Measurements from ENCODE around the gene ENTPD3. TPM values are rescaled to one million over a fixed set of nuclear protein-coding genes. Genes with fewer than 3 reads are reported as not detected.
A peak's percentile ranks its signal among the peaks of the same experiment; 100 is the strongest.

ENTPD3 gene
- total RNA-seq, 1 experiment from 2014 or later: not detected

- no peaks in the 10 kb centered on the region for H3K79me1 ChIP-seq (ENCODE audit: insufficient read depth, low read depth, low read length, poor library complexity, severe bottlenecking)
- no CpG with 5 or more reads among the region's 29 CpGs for WGBS (ENCODE audit: extremely low coverage, insufficient read length, low lambda C conversion rate)
- H4K5ac ChIP-seq (ENCODE audit: insufficient read length, low read depth, low read length): no peak overlapping the region
- no peak overlapping the region for H4K91ac ChIP-seq (ENCODE audit: insufficient read length, low read depth, low read length)
- Mint-ChIP-seq H3K27ac (peak overlapping the region; percentile 94 to 97 (median 94)), H3K9me3 (no peaks in the 10 kb centered on the region), H3K36me3 (ENCODE audit: insufficient read depth in 1 of 3, low read depth in 3 of 3) (peaks cover 27 to 41% (median 35%) of the 10 kb centered on the region in 3 experiments), H3K4me3 (peak overlapping the region; percentile 81 to 85), H3K4me1 (peaks cover 21 to 31% of the 10 kb centered on the region in 2 experiments), H3K27me3 (ENCODE audit: low read depth) (peaks cover 3% of the 10 kb centered on the region; the same call in 1 of the 2 replicates)
- no peak overlapping the region for H2BK15ac ChIP-seq (ENCODE audit: low read depth, low read length)
- no peak overlapping the region for H3K14ac ChIP-seq (ENCODE audit: insufficient read depth, low read length)
- 0 out of 2 replicates have a peak, but pooled peaks cover 2% of the 10 kb centered on the region for H3K4me1 ChIP-seq (ENCODE audit: insufficient read depth, low read length)
- no peak overlapping the region for H2AK5ac ChIP-seq (ENCODE audit: insufficient read length, low read length)
- H3K27me3 ChIP-seq (ENCODE audit: insufficient read depth, low read length): no peaks in the 10 kb centered on the region
- H3K18ac ChIP-seq (ENCODE audit: insufficient read length, low read depth, low read length): no peak overlapping the region
- H3K27ac ChIP-seq (ENCODE audit: insufficient read length, low read depth, low read length): no peak overlapping the region
- no peak overlapping the region for H2BK5ac ChIP-seq (ENCODE audit: insufficient read length, low read length)
- no peak overlapping the region for H2AFZ ChIP-seq (ENCODE audit: low read length)
- no peak overlapping the region for H2BK12ac ChIP-seq (ENCODE audit: insufficient read length, low read depth, low read length)
- no peak overlapping the region for H3K56ac ChIP-seq (ENCODE audit: insufficient read length, low read depth, low read length)
- no peak overlapping the region for H3K4ac ChIP-seq (ENCODE audit: low read depth, low read length)
- TF ChIP-seq CTCF (conservative IDR thresholded peaks at IDR 0.05): no peak
- peak overlapping the region; percentile 37 for H3K4me2 ChIP-seq (ENCODE audit: insufficient read depth, insufficient read length, low read length)
- H3K23ac ChIP-seq (ENCODE audit: insufficient read length, low read depth, low read length): no peak overlapping the region
- DNase-seq: no peak
- H3T11ph ChIP-seq (ENCODE audit: low read length): no peak overlapping the region
- H4K20me1 ChIP-seq (ENCODE audit: control insufficient read depth, insufficient read depth, insufficient read length): peaks cover 2% of the 10 kb centered on the region
- H4K8ac ChIP-seq (replicated peaks; ENCODE audit: insufficient read length, low read depth, low read length): no peak overlapping the region
- H2BK120ac ChIP-seq (ENCODE audit: low read depth, low read length, poor library complexity, severe bottlenecking): no peak overlapping the region
- H3K23me2 ChIP-seq (ENCODE audit: insufficient read length, low read depth, low read length, poor library complexity, severe bottlenecking): peaks cover 11% of the 10 kb centered on the region
- no peaks in the 10 kb centered on the region for H3K9me3 ChIP-seq (ENCODE audit: control insufficient read depth, low read depth, low read length)
- peaks cover 10% of the 10 kb centered on the region; the same call in 1 of the 2 replicates for H3K79me2 ChIP-seq (ENCODE audit: insufficient read depth, low read length)
- no peak overlapping the region for H2BK20ac ChIP-seq (ENCODE audit: low read depth, low read length, poor library complexity, severe bottlenecking)
- peak overlapping the region; percentile 88 for H3K9ac ChIP-seq (ENCODE audit: extremely low read depth, insufficient read length, low read length)
Measured at GRCh38 chr3:40456279-40456939, 69.4 kb downstream of the ENTPD3 start.

Measured in H9 (cell line).